HG03558 (cell line): ENCODE measurements around the gene VANGL2.

Experiments
- ATAC-seq: cut with Tn5 transposase; IDR thresholded peaks from one replicate; pipeline ENCODE4 v1.9.1; 2021; ENCODE audit warnings: moderate number of reproducible peaks; ENCODE audit not compliant: unreplicated experiment; ENCODE audit errors: extremely low read depth

VANGL2 gene

DNA sequence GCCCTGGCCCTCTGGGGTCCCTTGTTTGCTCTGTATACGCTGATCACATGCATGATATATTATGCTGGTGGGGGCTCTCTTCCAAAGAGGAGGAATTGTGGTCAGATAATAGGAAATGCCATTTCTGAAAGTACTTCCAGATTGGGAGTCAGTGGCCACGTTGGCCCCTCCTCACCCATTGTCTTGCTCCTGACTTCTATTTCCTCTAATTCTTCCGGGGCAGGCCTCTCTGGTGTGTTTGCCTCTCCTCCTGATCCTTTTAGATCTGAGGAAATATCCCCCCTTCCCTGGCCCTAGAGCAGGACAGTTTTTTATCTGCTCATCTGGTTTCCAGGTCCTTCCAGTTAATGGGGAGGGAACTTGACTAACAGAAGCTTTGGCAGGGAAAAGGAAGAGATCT lies 2.9 kb downstream of the VANGL2 start:
- no peak for ATAC-seq

DNA sequence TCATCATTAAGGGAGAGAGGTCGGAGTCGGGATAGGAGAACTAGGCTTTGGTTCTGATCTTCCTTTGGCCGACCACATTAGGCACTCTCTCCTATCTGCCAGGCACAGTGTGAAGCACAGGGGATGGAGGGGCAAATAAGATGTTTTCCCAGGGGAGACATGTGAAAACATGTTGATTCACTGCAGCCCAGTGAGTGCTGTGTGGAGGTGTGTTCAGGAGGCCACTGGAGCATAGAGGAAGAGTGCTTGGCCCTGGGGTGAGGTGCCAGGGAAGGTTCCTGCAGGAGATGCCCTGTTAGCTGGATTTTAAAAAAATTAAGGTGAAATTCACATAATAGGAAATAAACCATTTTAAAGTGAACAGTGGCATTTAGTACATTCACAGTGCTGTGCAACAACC lies 3.7 kb downstream of the VANGL2 start:
- no peak for ATAC-seq

DNA sequence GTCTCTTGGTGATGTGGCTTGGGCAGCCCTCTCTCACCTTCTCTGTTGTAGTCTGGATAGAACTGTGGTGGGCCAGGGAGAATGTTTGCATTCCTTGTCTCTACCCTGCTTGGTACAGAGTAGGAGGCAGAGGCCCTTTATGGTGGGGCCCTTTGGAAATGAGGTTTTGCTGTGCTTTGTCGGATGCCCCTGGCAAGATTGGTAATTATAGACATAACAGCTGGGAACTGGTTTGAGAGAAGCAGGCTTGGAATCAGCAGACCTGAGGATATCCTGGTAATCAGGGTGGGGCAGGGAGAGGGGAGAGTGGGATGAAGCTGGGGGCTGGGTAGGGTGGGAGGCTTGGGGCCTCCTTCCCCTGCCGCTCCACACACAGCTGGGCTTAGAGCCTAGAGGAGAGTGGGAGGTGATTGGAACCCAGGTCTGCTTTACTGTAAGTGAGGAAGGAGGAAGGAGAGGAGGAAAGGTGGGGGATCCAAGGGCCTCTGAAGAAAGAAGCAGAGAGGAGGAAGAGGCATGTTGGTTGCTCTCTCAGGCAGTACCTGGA lies 5.0 kb downstream of the VANGL2 start:
- ATAC-seq = no peak

DNA sequence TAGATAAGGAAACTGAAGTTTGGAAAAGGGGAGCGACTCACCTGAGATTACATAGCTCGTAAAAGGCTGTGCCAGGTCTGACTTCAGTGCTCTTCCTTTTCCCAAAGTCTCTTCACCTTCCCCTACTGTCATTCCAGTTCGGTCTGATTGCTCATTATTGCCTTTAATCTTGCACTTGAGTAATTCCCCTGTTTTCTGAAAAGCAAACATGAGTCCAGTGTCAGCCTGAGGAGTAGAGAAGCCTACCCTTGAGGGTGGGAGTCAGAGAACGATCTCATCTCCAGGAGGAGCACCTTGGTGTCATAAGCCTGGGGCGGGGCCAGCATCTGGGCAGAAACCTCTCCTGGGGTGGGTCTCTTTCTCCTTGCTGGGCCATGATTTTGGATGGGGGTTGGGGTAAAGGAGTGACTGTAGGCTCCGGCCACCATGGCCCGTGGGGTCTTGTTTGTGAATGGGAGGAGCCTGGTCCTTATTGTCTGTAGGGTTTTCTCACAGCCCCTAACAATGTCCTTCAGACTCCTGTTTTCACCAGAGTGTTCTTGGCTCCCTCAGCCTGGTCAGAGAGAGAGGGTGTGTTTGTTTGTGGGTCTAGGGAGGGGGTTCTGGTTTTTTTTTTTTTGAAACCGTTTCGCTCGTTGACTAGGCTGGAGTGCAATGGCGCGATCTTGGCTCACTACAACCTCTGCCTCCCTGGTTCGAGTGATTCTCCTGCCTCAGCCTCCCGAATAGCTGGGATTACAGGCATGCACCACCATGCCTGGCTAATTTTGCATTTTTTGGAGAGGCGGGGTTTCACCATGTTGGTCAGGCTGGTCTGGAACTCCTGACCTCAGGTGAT lies 6.0 kb downstream of the VANGL2 start:
- no peak for ATAC-seq

DNA sequence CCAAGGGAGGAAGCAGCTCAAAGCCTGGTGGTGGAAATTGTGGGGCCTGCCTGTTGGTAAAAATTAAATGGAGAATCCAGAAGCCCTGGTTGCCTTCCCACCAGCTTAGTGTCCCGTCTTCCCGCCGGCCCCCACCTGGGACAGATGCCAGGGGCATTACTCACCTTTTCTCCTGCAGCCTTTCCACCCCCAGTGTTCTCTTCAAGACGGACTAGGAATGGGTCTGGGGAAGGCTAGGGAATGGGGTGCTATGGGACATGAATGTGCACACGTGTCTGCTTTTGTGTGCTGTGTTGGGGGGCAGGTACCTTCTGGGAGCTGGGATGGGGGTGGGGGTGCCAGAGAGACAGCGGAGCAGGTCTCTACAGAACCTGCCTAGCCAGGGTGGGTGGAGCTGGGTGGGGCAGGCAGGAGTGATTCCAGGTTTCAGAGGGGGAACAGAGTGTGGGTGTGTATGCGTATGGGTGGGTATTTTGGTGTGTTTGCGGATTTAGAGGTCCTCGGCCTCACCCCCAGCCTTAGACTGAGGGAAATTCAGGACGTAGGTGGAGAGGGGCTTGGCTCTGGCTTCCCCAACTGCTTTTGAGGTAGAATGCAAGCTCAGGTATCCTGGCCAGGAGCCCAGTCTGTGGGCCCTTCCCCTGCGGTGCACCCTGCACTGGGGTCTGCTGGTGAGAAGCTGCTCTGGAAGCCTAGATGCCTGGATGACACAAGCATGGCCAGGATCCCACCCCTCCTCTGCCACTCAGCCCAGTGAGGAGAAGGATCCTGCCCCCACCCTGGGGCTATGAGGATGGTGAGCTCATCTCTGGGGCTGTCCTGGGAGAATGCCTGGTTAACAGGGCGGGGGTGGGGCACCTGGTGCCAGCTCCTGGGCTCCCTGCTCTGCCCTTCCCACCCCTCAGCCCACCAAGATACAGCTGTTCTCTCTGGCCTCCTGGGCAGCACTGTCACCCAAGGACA lies 7.8 kb downstream of the VANGL2 start:
- no peak for ATAC-seq

DNA sequence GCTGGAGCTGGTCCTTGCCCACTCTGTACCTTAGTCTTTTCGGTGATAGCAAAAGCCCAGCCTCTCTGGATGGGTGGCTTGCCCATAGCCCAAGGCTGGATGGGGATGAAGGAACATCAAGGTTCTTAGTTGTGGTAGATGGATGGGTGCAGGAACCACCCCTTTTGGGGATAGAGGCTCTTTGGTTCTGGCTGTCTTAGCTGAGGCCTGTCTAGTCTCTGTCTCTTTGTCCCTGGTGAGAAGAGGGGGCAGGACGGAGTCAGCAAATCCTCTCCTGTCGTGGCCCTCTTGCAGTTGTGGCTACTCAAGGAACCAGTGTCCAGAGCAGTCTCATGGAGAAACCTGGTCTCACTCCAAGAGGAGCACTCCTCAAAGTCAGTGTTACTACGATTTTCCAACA lies 8.5 kb downstream of the VANGL2 start:
- no peak for ATAC-seq

DNA sequence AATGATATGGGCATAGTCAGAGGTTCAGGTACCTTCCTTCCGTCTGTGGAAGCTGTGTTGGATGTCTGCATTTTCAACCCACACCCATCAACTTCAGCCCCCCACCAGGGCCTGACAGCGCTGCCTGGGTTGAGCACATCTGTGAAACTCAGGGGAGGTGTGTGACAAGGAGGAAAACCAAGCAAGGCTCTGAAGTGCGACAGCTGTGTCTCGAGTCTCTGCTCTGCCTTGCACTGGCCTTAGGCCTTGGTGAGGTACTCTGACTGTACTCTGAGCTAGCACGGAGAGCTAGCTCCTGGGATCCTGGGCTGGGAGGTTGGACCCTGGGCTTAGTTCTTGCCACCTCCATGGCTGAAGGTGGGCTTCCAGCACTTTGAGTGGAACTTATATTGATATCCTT lies 9.1 kb downstream of the VANGL2 start:
- ATAC-seq = no peak

DNA sequence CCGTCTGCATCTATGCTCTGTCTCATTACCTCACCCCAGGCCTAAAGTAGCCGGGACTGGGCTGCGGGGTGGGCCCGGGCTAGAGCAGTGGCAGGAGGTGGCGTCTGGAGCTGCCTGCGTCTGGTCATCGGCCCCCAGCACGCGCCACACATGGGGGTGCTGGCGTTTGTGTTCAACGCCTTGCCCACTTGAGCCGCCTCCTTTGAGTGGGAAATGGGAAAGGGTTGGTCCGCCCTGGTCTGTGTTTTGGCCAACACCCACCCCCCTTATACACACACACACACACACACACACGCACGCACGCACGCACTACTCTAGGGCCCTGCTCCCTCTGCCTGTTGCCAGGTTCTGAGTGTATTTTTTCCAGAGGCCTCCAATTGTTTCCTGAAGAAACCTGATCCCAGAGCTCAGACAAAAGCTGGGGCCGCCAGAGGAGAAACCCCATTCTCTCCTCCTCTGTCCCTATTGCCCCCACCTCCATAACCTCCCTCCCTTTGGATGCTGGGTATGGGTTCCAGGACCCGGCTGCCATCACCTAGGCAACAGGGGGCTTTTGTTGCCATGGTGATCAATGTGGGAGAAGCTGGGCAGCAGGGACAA lies 10.1 kb downstream of the VANGL2 start:
- ATAC-seq = no peak

DNA sequence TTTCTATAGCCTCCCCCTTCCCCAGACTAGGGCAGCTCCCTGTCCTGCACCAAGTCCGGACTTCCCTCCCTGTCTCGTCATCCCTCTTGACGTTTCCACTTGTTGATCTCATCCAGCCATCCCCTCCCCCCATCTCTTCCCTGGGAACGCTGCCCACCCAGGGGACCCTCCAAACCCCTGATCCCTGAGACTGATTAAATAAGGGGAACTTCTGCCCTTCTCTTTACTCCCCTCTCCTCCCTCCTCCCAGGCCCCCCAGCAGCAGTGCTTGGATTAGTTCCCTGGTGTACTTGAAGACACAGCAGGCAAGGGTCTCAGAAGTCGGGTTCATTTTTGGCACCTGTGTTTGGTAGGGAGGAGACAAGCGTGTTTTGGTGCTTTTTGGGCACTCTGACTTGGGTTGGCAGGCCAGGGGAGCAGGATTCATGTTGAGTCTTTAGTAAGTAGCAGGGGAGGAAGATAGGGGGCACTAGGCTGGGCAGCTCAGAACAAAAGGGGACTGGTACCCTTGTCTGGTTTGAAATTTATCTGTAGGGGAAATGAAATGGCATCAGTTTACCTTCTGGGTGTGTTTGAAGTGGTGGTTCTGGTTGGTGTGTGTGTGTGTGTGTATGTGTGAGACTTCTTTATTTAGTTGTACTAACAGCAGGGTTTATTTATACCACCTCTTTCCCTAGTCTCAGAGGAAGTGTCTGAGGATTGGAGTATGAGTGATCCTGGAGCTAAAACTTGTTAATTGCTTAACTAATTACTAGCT lies 11.1 kb downstream of the VANGL2 start:
- no peak for ATAC-seq

DNA sequence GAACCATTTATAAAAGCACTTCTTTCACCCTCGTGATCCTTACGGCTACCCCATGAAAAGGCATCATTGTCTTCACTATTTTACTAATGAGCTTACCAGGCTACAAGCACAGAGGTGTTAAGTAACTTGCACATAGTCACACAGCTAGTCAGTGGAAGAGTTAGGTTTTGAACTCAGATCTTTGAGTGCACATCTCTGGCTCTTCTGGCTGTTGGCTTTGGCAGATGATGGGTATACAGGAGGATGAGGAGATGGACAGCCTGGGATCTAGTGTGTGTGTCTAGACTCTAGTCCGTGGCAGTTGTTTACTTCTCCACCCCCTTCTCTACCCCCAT lies 11.6 kb downstream of the VANGL2 start:
- ATAC-seq = no peak

DNA sequence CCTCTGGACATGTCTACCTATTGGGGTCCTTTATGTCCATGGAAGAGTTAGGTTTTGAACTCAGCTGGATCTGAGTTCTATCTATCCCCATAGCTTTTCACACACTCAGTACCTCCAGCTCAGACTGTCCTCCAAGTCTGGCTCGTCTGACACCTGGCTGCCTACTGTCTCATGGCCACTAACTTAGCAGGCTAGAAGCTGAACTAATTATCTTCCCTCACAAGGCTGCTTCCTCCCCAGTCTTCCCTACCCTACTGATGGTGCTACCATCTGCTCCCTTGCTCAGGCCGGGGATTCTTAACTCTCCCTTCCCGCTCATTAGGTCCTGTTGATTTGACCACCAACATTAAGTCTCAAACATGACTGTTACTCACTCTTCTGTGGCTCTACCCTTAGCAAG lies 13.4 kb downstream of the VANGL2 start:
- ATAC-seq = no peak

DNA sequence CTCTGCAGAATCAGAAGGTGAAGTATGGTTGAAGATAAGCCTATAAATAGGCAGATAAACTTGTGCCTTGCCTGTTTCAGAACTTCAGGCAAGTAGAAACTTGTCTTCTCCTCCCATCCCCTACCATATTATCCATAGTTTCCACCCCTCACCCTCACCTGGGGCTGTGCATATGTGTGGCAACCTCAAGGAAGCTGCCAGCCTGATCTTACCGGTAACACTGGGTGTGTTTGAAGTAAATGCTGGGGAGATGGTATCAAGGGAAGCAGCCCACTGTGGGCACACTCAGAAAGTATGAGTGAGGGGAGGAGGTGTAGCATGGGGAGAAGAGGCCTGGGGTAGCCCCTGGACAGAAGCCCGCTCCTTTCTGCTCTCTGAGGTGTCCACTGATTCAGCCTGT lies 14.5 kb downstream of the VANGL2 start:
- ATAC-seq = no peak

DNA sequence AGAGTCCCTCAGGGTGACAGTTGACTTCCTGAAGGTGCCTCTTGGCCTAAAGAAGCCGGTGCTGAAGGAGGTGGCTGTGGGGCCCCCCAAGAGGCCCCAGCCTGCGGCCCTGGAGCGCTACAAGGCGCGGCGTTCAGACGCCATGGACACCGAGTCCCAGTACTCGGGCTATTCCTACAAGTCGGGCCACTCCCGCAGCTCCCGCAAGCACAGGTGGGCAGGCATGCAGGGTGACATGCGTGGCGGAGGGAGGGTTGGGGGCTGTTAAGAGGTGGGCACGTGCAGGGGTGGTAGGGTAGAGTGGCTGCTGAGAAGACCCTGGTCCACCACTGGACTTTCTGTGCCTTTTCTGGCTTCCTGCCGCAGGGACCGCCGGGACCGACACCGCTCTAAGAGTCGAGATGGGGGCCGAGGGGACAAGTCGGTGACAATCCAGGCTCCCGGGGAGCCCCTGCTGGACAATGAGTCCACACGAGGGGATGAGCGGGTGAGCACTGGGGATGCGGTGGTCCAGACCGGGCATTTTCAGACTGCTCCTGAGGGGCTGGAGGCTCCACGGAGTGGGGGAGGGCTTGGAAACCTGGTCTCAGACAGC lies 15.4 kb downstream of the VANGL2 start:
- no peak for ATAC-seq

DNA sequence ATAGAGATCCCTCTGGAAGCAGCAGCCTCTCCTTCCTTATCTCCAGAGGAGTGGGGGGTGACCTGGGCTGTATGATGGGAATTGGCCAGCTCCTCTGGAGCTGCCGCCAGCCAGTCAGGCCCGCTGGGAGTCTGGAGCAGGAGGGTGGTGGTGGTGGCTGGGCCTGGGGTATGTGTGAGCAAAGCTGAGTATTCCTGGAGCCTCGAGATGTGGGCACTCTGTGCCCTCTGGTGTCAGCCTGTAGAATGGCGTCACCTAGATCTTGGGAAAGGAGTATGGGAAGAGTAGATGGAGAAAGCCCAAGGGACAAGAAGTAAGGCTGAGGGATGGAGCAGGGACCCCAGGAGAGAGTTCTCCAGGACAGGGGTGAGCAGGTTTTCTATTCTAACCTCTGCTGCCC lies 16.0 kb downstream of the VANGL2 start:
- no peak for ATAC-seq

DNA sequence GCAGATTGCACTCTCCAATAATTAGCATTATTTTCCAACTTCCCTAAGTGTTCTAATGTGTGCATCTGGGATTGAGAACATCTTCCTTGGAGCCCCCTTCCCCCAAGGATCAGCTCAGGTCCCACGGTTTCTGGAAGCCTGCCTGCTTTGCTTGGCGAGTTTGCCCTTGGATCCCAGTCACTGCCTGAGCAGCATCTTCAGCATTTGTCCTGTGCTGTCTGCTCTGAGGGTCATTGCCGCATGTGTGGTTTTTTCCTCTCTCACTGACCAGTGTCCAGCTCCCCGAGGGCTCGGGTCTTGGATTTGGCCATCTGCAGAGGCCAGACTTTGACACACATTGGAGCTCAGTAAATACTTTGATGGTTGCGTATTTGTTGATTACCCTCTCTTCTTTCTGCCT lies 18.1 kb downstream of the VANGL2 start:
- no peak for ATAC-seq

DNA sequence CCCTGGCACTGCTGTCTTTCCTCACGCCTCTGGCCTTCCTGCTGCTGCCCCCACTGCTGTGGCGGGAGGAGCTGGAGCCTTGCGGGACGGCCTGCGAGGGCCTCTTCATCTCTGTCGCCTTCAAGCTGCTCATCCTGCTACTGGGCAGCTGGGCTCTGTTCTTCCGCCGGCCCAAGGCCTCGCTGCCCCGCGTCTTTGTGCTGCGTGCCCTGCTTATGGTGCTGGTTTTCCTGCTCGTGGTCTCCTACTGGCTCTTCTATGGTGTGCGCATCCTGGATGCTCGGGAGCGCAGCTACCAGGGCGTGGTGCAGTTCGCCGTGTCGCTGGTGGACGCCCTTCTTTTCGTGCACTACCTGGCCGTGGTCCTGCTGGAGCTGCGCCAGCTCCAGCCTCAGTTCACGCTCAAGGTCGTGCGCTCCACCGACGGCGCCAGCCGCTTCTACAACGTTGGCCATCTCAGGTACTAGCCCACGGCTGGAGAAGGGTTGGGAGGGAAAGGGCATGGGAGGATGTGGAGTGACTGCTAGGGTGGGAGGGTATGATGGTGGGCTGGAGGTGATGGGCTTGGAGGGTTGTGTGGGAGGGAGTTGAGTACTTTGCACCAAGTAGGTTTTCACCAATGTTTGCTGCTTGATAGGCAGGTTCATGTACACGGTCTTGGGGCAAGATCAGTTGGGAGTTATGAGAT lies 18.9 kb downstream of the VANGL2 start:
- ATAC-seq = no peak

DNA sequence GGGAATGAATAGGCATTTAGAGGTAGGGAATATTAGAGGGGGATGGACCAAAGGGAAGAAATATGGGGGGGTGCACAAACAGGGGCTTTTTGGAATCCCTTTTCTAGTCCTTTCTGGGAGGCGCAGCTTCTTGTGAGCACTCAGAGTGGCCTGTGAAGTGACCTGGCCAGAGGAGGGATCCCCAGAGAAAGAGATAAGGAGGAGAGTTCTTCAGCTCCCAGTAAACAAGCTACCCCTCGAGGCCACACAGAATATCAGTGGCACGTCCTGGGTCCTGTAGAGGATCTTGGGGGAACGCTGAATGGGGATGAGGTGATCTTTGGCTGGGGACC lies 19.4 kb downstream of the VANGL2 start:
- no peak for ATAC-seq

DNA sequence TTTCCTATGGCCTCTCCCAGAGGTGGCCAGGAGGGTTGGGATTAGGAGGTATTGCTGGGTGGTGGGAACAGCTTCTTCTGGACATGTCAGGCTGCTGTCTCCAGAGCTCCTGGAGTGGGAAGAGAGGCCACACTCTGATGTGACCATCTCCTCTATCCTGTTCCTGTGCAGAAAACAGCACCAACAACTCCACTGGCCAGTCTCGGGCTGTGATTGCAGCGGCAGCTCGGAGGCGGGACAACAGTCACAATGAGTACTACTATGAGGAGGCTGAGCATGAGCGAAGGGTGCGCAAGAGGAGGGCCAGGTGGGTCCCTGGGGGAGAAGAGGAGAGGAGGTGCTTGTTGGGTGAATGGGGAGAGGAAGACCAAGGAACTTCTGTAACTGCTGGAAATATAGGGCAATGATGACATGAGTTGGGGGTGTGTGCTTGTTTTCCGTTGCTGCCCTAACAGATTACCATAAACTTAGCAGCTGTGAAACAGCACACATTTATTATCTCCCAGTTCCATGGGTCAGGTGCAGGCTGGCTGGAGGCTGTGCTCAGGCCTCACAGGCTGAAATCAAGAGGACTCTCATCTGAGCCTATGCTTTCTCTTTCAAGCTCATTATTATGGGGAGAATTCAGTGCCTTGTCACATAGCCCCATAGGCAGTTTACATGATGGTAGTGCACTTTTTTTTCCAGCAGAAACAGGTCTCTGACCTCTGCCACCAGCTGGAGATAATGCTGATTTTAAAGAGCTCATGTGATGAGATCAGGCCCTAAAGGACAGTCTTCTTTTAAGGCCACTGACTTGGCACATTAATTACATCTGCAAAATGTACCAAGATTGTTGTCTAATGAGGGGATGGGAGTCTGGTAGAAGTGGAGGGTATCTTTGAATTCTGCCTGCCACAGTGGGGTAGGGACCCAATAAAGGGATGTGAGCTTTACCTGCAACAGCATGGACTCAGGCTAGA lies 20.8 kb downstream of the VANGL2 start:
- no peak for ATAC-seq
